HG03108 (cell line): ENCODE measurements around the gene UBFD1.
"Not testable (repeated sequence)": the region's sequence is repeated elsewhere in the genome, so short reads cannot be mapped to it uniquely, and the experiment has no call there.

ENCODE experiments used
- ATAC-seq: cut with Tn5 transposase; IDR thresholded peaks from one replicate; pipeline ENCODE4 v1.9.1; 2021; ENCODE audit warnings: moderate library complexity; ENCODE audit not compliant: unreplicated experiment

UBFD1 gene

DNA sequence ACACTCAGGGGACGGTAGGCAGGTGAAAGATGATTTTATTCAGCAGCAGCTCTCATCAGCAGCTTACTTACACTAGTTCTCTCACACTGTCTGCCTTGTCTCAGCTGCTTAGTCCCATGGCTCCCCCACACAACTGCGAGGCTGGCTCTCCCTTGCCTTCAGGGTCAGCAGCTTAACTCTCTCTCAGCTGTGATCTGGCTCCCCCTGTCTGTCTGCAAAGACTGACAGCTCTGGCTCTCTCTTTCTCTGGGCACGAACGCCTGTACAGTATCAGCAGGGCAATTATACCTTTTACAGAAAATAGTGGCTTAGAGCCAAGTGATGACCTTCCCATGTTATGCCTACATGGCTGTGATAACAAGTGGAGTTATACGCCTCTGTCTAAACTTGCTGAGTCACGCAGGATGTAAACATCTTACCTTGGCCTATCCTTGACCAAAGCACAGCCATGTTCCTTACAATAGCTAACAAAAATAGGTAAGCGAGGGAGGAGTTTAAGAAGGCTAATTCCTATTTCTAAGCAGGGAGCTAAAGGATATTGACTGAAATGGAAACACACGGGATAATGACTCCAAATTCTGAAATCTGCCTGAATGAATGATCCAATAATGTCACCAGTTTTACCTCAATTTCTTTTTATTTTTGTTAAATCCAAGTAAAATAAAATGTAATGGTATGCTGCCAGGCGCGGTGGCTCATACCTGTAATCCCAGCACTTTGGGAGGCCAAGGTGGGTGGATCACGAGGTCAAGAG, 39.7 kb downstream of the UBFD1 start:
- ATAC-seq: no peak

DNA sequence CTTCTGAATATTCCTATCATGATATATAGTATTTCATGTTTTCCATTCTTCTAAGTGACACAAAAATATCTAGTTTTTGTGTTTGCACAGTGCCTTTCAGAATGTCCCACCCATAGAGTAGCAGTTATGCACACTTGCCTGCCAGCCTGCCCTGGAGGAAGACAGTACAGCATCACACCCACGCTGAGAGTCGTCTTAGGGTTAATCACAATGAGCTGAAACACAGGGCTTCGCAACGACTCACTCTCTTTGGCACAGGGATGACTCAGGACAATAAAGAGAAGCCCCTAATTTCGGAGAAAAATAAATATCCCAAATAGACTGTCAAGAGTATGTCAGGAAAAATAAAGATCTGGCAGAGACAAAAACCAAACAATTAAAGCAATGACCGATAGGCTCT, 50.2 kb downstream of the UBFD1 start:
- no peak for ATAC-seq

DNA sequence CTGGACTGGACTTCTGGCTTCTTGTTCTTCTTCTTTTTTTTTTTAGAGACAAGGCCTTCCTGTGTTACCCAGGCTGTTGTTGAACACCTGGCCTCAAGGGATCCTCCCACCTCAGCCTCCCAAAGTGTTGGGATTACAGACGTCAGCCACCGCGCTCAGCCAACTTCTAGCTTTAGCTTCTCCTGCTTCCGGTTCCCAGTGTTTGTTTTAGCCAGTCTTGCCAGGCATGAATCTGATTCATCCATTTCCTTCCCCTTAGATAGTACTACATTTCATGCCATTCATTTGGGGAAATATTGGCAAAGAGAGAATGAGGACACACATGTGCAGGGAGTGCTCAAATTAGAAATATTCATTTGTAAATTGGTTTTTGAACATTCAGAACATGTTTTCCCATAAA, 50.7 kb downstream of the UBFD1 start:
- no peak for ATAC-seq

DNA sequence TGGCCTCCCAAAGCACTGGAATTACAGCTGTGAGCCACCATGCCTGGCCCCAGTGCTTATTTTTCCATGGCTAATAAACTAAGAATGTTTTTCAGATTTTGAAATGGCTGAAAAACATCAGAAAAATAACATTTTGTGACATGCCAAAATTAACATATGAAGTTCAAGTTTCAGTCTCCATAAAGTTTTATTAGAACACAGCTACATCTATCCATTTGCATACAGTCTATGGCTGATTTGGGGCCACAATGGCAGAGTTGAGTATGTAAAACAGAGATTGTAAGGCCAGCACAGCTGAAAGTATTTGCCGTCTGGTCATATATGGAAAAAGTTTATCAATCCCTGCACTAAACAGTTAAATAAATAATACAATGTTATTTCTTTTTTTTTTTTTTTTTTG, 52.4 kb downstream of the UBFD1 start:
- no peak for ATAC-seq

DNA sequence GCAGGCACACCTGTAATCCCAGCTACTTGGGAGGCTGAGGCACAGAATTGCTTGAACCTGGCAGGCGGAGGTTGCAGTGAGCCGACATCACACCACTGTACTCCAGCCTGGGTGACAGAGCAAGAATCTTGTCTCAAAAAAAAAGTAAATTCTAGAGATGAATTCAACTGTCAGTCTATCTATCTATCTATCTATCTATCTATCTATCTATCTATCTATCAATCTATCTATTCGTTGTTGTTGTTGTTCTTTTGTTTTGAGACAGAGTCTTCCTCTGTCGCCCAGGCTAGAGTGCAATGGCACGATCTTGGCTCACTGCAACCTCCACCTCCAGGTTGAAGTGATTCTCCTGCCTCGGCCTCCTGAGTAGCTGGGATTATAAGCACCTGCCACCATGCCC, 53.4 kb downstream of the UBFD1 start:
- not testable (repeated sequence) for ATAC-seq

DNA sequence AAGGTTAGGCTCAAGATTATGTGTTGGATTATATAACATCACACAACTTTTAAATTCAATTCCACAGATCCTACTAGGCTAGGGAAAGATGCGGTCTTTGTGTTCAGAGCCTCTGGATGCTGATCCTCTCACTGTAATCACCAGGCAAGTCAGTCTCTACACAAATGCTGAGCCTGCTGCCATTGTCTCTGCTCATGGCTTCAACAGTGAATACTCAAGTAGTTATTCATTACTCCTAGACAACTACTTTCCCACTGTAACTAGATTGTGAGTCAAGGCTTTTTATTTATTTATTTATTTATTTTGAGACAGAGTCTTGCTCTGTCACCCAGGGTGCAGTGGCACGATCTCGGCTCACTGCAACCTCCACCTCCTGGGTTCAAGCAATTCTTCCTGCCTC, 54.4 kb downstream of the UBFD1 start:
- no peak for ATAC-seq

DNA sequence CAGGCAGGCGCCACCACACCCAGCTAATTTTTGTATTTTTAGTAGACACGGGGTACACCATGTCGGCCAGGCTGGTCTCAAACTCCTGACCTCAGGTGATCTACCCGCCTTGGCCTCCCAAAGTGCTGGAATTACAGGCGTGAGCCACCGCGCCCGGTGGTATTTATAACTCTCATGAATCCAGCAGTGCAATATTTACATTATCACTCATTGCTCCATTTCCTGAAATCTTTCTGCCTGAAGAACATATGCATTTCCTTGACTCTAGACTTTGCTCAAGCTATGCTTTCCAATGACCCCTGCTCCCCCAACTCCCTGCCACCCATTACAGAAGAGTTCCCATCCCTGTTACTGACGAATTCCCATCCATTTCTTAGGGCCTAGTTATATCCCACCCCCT, 58.3 kb downstream of the UBFD1 start:
- ATAC-seq: no peak
